MCF 10A (cell line): Measurements from ENCODE around the gene RMRP. TPM values are rescaled to one million over a fixed set of nuclear protein-coding genes. Genes with fewer than 3 reads are reported as not detected.

ENCODE experiments used
- BruUV-seq: library from RNA; stranded (reverse); fragments of 400-500 nt; replicated peaks from 2 replicates; lab custom pipeline; 2021; lab: Mats Ljungman, UMichigan
- CTCF ChIA-PET: fragments of 300-600 bp; sonication (Branson Sonifier 250); formaldehyde crosslinking; extraction: SDS; loops from one replicate; lab custom pipeline; 2021; ENCODE audit warnings: antibody characterized with exemption, inconsistent platforms; lab: Yijun Ruan, JAX
- POLR2A ChIA-PET: fragments of 300-600, 350-650 bp; sonication (Branson Sonifier 250); formaldehyde crosslinking; extraction: SDS; loops from one replicate; lab custom pipeline; 2020; ENCODE audit warnings: antibody characterized with exemption, inconsistent platforms; lab: Yijun Ruan, JAX
- DNase-seq: peaks from one replicate; pipeline ENCODE4 v3.0.0-alpha.2; 2018; ENCODE audit not compliant: unreplicated experiment
- H3K27ac Mint-ChIP-seq: one replicate; pipeline ENCODE4 v1.8.0; 2022; ENCODE audit warnings: mild to moderate bottlenecking, low read depth, mixed read lengths; ENCODE audit not compliant: unreplicated experiment
- H3K27me3 Mint-ChIP-seq: one replicate; pipeline ENCODE4 v1.8.0; 2022; ENCODE audit warnings: mixed read lengths; ENCODE audit not compliant: insufficient read depth, unreplicated experiment
- H3K36me3 Mint-ChIP-seq: one replicate; pipeline ENCODE4 v1.8.0; 2022; ENCODE audit warnings: mild to moderate bottlenecking, moderate library complexity, mixed read lengths; ENCODE audit not compliant: insufficient read depth, unreplicated experiment
- H3K4me1 Mint-ChIP-seq: one replicate; pipeline ENCODE4 v1.8.0; 2022; ENCODE audit warnings: mixed read lengths; ENCODE audit not compliant: insufficient read depth, unreplicated experiment
- H3K4me3 Mint-ChIP-seq: one replicate; pipeline ENCODE4 v1.8.0; 2022; ENCODE audit warnings: mild to moderate bottlenecking, moderate library complexity, mixed read lengths; ENCODE audit not compliant: unreplicated experiment
- H3K9me3 Mint-ChIP-seq: one replicate; pipeline ENCODE4 v1.8.0; 2022; ENCODE audit warnings: mixed read lengths; ENCODE audit not compliant: unreplicated experiment
- intact Hi-C: fragments of 100-400 bp; cut with micrococcal nuclease; formaldehyde crosslinking; loops from 2 replicates; pipeline ENCODE4 v1.14.1; 2022
- total RNA-seq: library from RNA; stranded (reverse); gene quantifications from 2 replicates; pipeline ENCODE4 v1.2.3, GENCODE V29; 2022
- TF ChIP-seq, protein P1 (sequence below): fragments of 200-600 bp; IDR thresholded peaks from one replicate; pipeline ENCODE4 v1.8.0; 2022; ENCODE audit warnings: antibody characterized with exemption, mild to moderate bottlenecking; ENCODE audit not compliant: unreplicated experiment

The RMRP gene
- total RNA-seq, 1 experiment from 2014 or later = 13,245 TPM

DNA sequence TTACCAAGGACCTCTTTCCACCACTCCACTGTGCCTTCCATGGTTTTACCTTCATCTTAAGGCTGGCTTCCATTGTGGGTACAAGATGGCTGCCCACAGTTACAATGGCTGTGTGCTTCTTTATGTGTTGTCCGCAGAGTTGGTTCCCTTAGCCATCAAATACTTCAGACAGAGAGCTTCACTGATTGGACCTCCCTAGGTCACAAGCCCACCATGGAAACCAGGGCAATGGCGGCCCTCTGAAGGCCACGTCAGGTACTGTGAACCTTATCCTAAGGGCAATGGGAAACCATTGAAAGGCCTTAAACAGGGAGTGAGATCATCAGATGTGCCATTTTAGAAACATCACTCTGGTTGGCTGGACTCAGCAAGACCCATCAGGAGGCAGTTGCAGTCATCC is 10.1 kb upstream of the RMRP start:
- DNase-seq = no peak
- intact Hi-C loops = no loop called here
- TF ChIP-seq, protein P1, sequence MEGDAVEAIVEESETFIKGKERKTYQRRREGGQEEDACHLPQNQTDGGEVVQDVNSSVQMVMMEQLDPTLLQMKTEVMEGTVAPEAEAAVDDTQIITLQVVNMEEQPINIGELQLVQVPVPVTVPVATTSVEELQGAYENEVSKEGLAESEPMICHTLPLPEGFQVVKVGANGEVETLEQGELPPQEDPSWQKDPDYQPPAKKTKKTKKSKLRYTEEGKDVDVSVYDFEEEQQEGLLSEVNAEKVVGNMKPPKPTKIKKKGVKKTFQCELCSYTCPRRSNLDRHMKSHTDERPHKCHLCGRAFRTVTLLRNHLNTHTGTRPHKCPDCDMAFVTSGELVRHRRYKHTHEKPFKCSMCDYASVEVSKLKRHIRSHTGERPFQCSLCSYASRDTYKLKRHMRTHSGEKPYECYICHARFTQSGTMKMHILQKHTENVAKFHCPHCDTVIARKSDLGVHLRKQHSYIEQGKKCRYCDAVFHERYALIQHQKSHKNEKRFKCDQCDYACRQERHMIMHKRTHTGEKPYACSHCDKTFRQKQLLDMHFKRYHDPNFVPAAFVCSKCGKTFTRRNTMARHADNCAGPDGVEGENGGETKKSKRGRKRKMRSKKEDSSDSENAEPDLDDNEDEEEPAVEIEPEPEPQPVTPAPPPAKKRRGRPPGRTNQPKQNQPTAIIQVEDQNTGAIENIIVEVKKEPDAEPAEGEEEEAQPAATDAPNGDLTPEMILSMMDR = no peak
- Mint-ChIP-seq H3K36me3 (peaks cover under 1% of the 10 kb centered on the region), H3K4me3 (no peak overlapping the region), H3K9me3 (no peaks in the 10 kb centered on the region), H3K27ac (no peak overlapping the region), H3K4me1 (peaks cover 6% of the 10 kb centered on the region), H3K27me3 (no peaks in the 10 kb centered on the region)
- ChIA-PET POLR2A (interaction anchor here (1.3 kb wide), 1 partner anchor 27 kb away, joined by 6 read pairs; no protein-coding TSS in a partner anchor), CTCF (interaction anchor here (0.6 to 1.1 kb wide), 2 partner anchors 21 to 705 kb away, joined by 3 read pairs; no protein-coding TSS in a partner anchor)
- BruUV-seq = no TSS peak

DNA sequence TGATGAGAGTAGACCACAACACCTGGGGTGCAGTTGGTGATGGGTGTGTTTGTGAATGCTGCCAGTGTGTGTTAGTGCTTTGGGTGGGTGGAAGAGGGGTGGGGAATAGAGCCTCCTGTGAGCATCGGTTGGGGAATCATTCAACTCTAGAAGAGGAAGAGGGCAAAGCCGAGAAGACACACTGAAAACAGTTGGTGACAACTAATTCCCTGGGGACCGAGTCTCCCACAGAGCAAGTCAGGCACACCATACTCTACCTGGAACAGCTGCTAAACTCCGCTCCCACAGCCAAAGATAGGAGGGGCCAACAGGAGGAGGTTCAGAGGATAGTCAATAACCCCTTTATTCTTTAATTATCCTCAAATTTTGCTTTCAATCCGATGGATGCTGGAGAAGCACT is 8.7 kb upstream of the RMRP start:
- intact Hi-C loops = no loop called here
- TF ChIP-seq, protein P1 = no peak
- peaks cover 12% of the 10 kb centered on the region for H3K4me1 Mint-ChIP-seq
- H3K4me3 Mint-ChIP-seq = no peak overlapping the region
- no peaks in the 10 kb centered on the region for H3K9me3 Mint-ChIP-seq
- BruUV-seq = no TSS peak
- DNase-seq = no peak
- no peak overlapping the region for H3K27ac Mint-ChIP-seq
- ChIA-PET POLR2A (interaction anchor here (1.6 to 4.0 kb wide), 2 partner anchors 24 to 86 kb away, joined by 3 to 29 read pairs; partner anchors contain the start of gene TPM2), CTCF (interaction anchor here (0.7 to 1.8 kb wide), 3 partner anchors 11 to 25 kb away, joined by 3 to 5 read pairs (median 4); no protein-coding TSS in a partner anchor)
- H3K27me3 Mint-ChIP-seq = no peaks in the 10 kb centered on the region
- peaks cover 9% of the 10 kb centered on the region for H3K36me3 Mint-ChIP-seq

DNA sequence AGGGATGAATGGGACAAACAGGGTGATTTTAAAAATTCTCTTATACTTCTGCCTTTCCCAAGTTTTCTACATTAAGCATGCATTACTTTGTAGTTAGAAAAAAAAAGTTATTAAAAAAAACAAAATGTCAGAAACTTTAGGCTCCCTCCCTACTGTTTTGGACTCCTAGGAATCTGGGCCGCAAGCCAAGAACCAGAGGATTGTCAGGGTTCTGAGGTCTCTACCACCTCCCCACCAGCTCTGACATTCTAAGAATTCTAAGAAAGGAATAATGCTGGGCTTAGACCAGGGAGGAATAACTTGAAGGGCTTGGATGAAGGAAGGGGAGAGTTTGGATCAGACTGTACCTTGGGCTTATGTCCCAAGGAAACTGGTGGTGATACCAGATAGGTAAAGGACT is 8.2 kb upstream of the RMRP start:
- Mint-ChIP-seq H3K27ac (no peak overlapping the region), H3K4me1 (peaks cover 12% of the 10 kb centered on the region), H3K27me3 (no peaks in the 10 kb centered on the region), H3K9me3 (no peaks in the 10 kb centered on the region), H3K36me3 (peaks cover 14% of the 10 kb centered on the region), H3K4me3 (peak overlapping the region; percentile 86)
- ChIA-PET CTCF (interaction anchor here (0.7 to 11.0 kb wide), 7 partner anchors 12 to 83 kb away, joined by 3 to 119 read pairs (median 4); partner anchors contain the start of genes CREB3, GBA2, RGP1 and TLN1), POLR2A (interaction anchor here (0.8 to 4.0 kb wide), 11 partner anchors 8 to 620 kb away, joined by 3 to 29 read pairs (median 4); partner anchors contain the start of genes CA9, CREB3, GBA2 and RGP1)
- TF ChIP-seq, protein P1 = no peak
- BruUV-seq = no TSS peak
- intact Hi-C loops = no loop called here
- no peak for DNase-seq

DNA sequence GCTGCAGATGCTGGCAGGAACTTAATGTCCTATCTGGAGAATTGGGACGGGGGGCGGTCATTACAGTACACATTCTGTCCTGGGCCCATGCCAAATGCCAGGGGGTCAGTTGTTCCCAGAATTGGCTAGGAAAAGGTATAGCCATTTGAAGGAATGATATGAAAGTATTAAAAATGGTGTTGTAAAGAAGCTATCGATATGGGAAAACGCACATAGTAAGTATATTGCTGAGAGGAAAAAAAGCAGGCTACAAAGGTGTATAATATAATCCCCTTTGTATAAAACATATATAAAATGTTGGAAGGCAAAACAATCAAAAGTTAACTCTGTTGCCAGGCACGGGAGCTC is 7.6 kb upstream of the RMRP start:
- CTCF ChIA-PET = interaction anchor here (0.6 to 11.0 kb wide), 8 partner anchors 10 to 148 kb away, joined by 3 to 119 read pairs (median 4); partner anchors contain the start of genes CREB3, GBA2, RGP1 and TLN1
- intact Hi-C loops = no loop called here

More for the DNA sequence above, 7.6 kb upstream of the RMRP start:
- no peak for DNase-seq
- BruUV-seq = no TSS peak
- no peak overlapping the region for H3K27ac Mint-ChIP-seq
- H3K9me3 Mint-ChIP-seq = no peaks in the 10 kb centered on the region
- TF ChIP-seq, protein P1 = no peak
- POLR2A ChIA-PET = interaction anchor here (0.8 to 4.0 kb wide), 14 partner anchors 9 to 620 kb away, joined by 3 to 29 read pairs (median 4); partner anchors contain the start of genes CA9, CREB3, GBA2 and RGP1
- H3K27me3 Mint-ChIP-seq = no peaks in the 10 kb centered on the region
- peak overlapping the region; percentile 86 for H3K4me3 Mint-ChIP-seq
- peaks cover 18% of the 10 kb centered on the region for H3K4me1 Mint-ChIP-seq
- H3K36me3 Mint-ChIP-seq = peaks cover 20% of the 10 kb centered on the region
